ENCODE measurements around the gene HS6ST1. TPM values are rescaled to one million over a fixed set of nuclear protein-coding genes. Genes with fewer than 3 reads are reported as not detected.

HS6ST1 gene
- total RNA-seq, 4 donors from 2014 or later = 16.1 to 38.6 (median 26.5) TPM

GRCh38 chr2:128313931-128314347, 4.7 kb downstream of the HS6ST1 start:
- H3K27ac ChIP-seq = peak overlapping the region in 3 of 4 donors; percentile 10 to 48 (median 34)

GRCh38 chr2:128313091-128313836, 5.4 kb downstream of the HS6ST1 start:
- no peaks in the 10 kb centered on the region for H3K9me3 ChIP-seq
- peaks cover 24 to 64% (median 36%) of the 10 kb centered on the region in 4 donors for H3K4me1 ChIP-seq
- H3K27ac ChIP-seq = peak overlapping the region in 3 of 4 donors; percentile 10 to 48 (median 34)
- no peaks in the 10 kb centered on the region for H3K36me3 ChIP-seq
- intact Hi-C loops (cut with DNase I; ENCODE audit: low total_unique reads) = loop anchor here (10.0 kb wide), 2 partner anchors 78 to 138 kb away; no protein-coding TSS in a partner anchor
- TF ChIP-seq CTCF (IDR thresholded peaks at IDR 0.05) = peak in 4 of 5 experiments; percentile 20 to 35 (median 21)
- TF ChIP-seq POLR2A (IDR thresholded peaks at IDR 0.05) = no peak
- no peak for TF ChIP-seq EP300 (IDR thresholded peaks at IDR 0.05; ENCODE audit: low read depth)
- no peaks in the 10 kb centered on the region for H3K27me3 ChIP-seq
- 68 to 81% methylated on average over 4 to 8 of the region's 8 CpGs for WGBS, 2 donors (ENCODE audit: low coverage in 1 of 2)
- no peak for DNase-seq
- no peak overlapping the region for H3K4me3 ChIP-seq
- in situ Hi-C loops (cut with MboI; ENCODE audit: low pct_ligation_motif_present in 1 of 4, low pct_unique_long_range_greater_than_20kb in 1 of 4, low sequenced_read_pairs in 3 of 4) = no loop called here

More at GRCh38 chr2:128313931-128314347, 4.7 kb downstream of the HS6ST1 start:
- no peak for DNase-seq
- Histone ChIP-seq H3K27me3 (no peaks in the 10 kb centered on the region), H3K4me1 (peaks cover 23 to 58% (median 35%) of the 10 kb centered on the region in 4 donors), H3K4me3 (no peak overlapping the region), H3K9me3 (no peaks in the 10 kb centered on the region), H3K36me3 (no peaks in the 10 kb centered on the region)
- 92 to 100% methylated on average over 1 to 4 of the region's 4 CpGs for WGBS, 2 donors (ENCODE audit: low coverage in 1 of 2)
- intact Hi-C loops (cut with DNase I; ENCODE audit: low total_unique reads) = loop anchor here (10.0 kb wide), 2 partner anchors 79 to 139 kb away; no protein-coding TSS in a partner anchor
- no peak for TF ChIP-seq POLR2AphosphoS5 (IDR thresholded peaks at IDR 0.05)
- TF ChIP-seq EP300 (IDR thresholded peaks at IDR 0.05; ENCODE audit: low read depth) = no peak
- TF ChIP-seq CTCF (IDR thresholded peaks at IDR 0.05) = no peak
- TF ChIP-seq POLR2A (IDR thresholded peaks at IDR 0.05) = no peak
- in situ Hi-C loops (cut with MboI; ENCODE audit: low pct_ligation_motif_present in 1 of 4, low pct_unique_long_range_greater_than_20kb in 1 of 4, low sequenced_read_pairs in 3 of 4) = no loop called here

GRCh38 chr2:128312411-128312810, 6.3 kb downstream of the HS6ST1 start:
- no peak for DNase-seq

More at GRCh38 chr2:128312411-128312810, 6.3 kb downstream of the HS6ST1 start:
- in situ Hi-C loops (cut with MboI; ENCODE audit: low pct_ligation_motif_present in 1 of 4, low pct_unique_long_range_greater_than_20kb in 1 of 4, low sequenced_read_pairs in 3 of 4) = no loop called here
- 95% methylated on average over 6 of the region's 6 CpGs; no CpG with 5 or more reads in 1 of the 2 donors for WGBS, 2 donors (ENCODE audit: low coverage in 1 of 2)
- Histone ChIP-seq H3K4me3 (no peak overlapping the region), H3K27me3 (no peaks in the 10 kb centered on the region), H3K4me1 (peaks cover 28 to 69% (median 37%) of the 10 kb centered on the region in 4 donors), H3K36me3 (no peaks in the 10 kb centered on the region), H3K9me3 (no peaks in the 10 kb centered on the region), H3K27ac (no peak overlapping the region)
- intact Hi-C loops (cut with DNase I; ENCODE audit: low total_unique reads) = loop anchor here (10.0 kb wide), 2 partner anchors 78 to 138 kb away; no protein-coding TSS in a partner anchor
- TF ChIP-seq EP300 (IDR thresholded peaks at IDR 0.05; ENCODE audit: low read depth) = no peak
- no peak for TF ChIP-seq POLR2AphosphoS5 (IDR thresholded peaks at IDR 0.05)
- TF ChIP-seq POLR2A (IDR thresholded peaks at IDR 0.05) = no peak
- no peak for TF ChIP-seq CTCF (IDR thresholded peaks at IDR 0.05)
